ENCODE measurements around the gene ARHGAP32.

ARHGAP32 gene

DNA sequence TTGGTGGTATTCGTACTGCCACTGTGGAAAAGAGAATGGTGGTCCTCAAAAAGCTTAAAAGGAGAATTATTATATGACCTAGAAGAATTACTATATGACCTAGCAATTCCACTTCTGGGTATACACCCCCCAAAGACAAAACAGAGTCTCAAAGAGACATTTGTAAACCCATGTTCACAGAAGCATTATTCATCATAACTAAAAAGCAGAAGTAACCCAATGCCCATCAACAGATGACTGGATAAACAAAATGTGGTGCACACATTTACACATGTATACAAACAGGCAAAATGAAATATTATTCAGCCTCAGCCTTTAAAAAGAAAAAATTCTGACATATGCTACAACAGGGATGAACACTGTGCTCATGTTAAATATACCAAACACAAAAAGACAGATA is 89.4 kb downstream of the ARHGAP32 start:
- TF ChIP-seq, protein P1, sequence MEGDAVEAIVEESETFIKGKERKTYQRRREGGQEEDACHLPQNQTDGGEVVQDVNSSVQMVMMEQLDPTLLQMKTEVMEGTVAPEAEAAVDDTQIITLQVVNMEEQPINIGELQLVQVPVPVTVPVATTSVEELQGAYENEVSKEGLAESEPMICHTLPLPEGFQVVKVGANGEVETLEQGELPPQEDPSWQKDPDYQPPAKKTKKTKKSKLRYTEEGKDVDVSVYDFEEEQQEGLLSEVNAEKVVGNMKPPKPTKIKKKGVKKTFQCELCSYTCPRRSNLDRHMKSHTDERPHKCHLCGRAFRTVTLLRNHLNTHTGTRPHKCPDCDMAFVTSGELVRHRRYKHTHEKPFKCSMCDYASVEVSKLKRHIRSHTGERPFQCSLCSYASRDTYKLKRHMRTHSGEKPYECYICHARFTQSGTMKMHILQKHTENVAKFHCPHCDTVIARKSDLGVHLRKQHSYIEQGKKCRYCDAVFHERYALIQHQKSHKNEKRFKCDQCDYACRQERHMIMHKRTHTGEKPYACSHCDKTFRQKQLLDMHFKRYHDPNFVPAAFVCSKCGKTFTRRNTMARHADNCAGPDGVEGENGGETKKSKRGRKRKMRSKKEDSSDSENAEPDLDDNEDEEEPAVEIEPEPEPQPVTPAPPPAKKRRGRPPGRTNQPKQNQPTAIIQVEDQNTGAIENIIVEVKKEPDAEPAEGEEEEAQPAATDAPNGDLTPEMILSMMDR (IDR thresholded peaks at IDR 0.05; ENCODE audit: insufficient read depth, low read length, poor library complexity, severe bottlenecking), result no peak
- TF ChIP-seq EZH2phosphoT487 (conservative IDR thresholded peaks at IDR 0.05; ENCODE audit: low read length), result no peak
- Histone ChIP-seq H2AFZ (ENCODE audit: low read depth, low read length, severe bottlenecking) (no peak overlapping the region), H3K27ac (ENCODE audit: low read depth, low read length) (no peak overlapping the region), H4K20me1 (ENCODE audit: low read depth, low read length) (no peaks in the 10 kb centered on the region), H3K9ac (ENCODE audit: low read length) (no peak overlapping the region), H3K36me3 (ENCODE audit: low read length) (no peaks in the 10 kb centered on the region), H3K9me3 (ENCODE audit: insufficient read depth, low read length) (no peaks in the 10 kb centered on the region), H3K4me2 (ENCODE audit: low read depth, low read length, poor library complexity, severe bottlenecking) (no peak overlapping the region), H3K4me3 (ENCODE audit: insufficient read depth, low read length, poor library complexity, severe bottlenecking) (no peak overlapping the region), H3K9me2 (replicated peaks; ENCODE audit: insufficient read depth, low read length) (no peaks in the 10 kb centered on the region), H3F3A (ENCODE audit: insufficient read depth) (no peaks in the 10 kb centered on the region), H3K79me2 (ENCODE audit: insufficient read depth, low read length) (no peaks in the 10 kb centered on the region), H3K27me3 (ENCODE audit: low read length) (no peaks in the 10 kb centered on the region)

DNA sequence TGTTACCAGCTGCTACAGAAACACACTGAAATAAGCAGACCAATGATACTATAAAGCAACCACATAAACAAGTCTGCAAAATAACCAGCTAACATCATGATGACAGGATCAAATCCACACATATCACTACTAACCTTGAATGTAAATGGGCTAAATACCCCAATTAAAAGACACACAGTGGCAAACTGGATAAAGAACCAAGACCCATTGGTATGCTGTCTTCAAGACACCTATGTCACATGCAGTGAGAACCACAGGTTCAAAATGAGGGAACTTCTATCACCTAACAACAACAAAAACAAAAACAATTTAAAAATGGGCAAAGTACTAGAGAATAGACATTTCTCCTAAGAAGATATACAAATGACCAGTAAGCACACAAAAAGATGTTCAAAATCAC is 89.9 kb downstream of the ARHGAP32 start:
- Histone ChIP-seq H3K36me3 (ENCODE audit: low read length) (no peaks in the 10 kb centered on the region), H3F3A (ENCODE audit: insufficient read depth) (no peaks in the 10 kb centered on the region), H3K27me3 (ENCODE audit: low read length) (no peaks in the 10 kb centered on the region), H3K4me2 (ENCODE audit: low read depth, low read length, poor library complexity, severe bottlenecking) (no peak overlapping the region), H2AFZ (ENCODE audit: low read depth, low read length, severe bottlenecking) (no peak overlapping the region), H3K4me3 (ENCODE audit: insufficient read depth, low read length, poor library complexity, severe bottlenecking) (no peak overlapping the region), H3K9me2 (replicated peaks; ENCODE audit: insufficient read depth, low read length) (no peaks in the 10 kb centered on the region), H3K9me3 (ENCODE audit: insufficient read depth, low read length) (no peaks in the 10 kb centered on the region), H3K27ac (ENCODE audit: low read depth, low read length) (no peak overlapping the region), H4K20me1 (ENCODE audit: low read depth, low read length) (no peaks in the 10 kb centered on the region), H3K9ac (ENCODE audit: low read length) (no peak overlapping the region), H3K79me2 (ENCODE audit: insufficient read depth, low read length) (no peaks in the 10 kb centered on the region)
- TF ChIP-seq, protein P1 (IDR thresholded peaks at IDR 0.05; ENCODE audit: insufficient read depth, low read length, poor library complexity, severe bottlenecking), result no peak
- no peak for TF ChIP-seq EZH2phosphoT487 (conservative IDR thresholded peaks at IDR 0.05; ENCODE audit: low read length)

- Histone ChIP-seq H2AFZ (ENCODE audit: low read depth, low read length, severe bottlenecking) (no peak overlapping the region), H3K79me2 (ENCODE audit: insufficient read depth, low read length) (no peaks in the 10 kb centered on the region), H3K4me3 (ENCODE audit: insufficient read depth, low read length, poor library complexity, severe bottlenecking) (no peak overlapping the region), H3K27ac (ENCODE audit: low read depth, low read length) (no peak overlapping the region), H3K4me2 (ENCODE audit: low read depth, low read length, poor library complexity, severe bottlenecking) (no peak overlapping the region), H4K20me1 (ENCODE audit: low read depth, low read length) (no peaks in the 10 kb centered on the region), H3K9ac (ENCODE audit: low read length) (no peak overlapping the region), H3K9me3 (ENCODE audit: insufficient read depth, low read length) (no peaks in the 10 kb centered on the region), H3F3A (ENCODE audit: insufficient read depth) (no peaks in the 10 kb centered on the region), H3K36me3 (ENCODE audit: low read length) (no peaks in the 10 kb centered on the region), H3K9me2 (replicated peaks; ENCODE audit: insufficient read depth, low read length) (no peaks in the 10 kb centered on the region), H3K27me3 (ENCODE audit: low read length) (no peaks in the 10 kb centered on the region)
- TF ChIP-seq EZH2phosphoT487 (conservative IDR thresholded peaks at IDR 0.05; ENCODE audit: low read length), result no peak
- TF ChIP-seq, protein P1 (IDR thresholded peaks at IDR 0.05; ENCODE audit: insufficient read depth, low read length, poor library complexity, severe bottlenecking), result no peak
Observed at GRCh38 chr11:129093283-129093682, 98.8 kb downstream of the ARHGAP32 start.
